NT2/D1 (cell line): ENCODE results near the gene ABI3.

ENCODE experiments used
- SUZ12 ChIP-seq: IDR thresholded peaks from 2 replicates; pipeline ENCODE4 v1.6.1; 2011; ENCODE audit not compliant: insufficient read length, insufficient read depth; ENCODE audit errors: extremely low read depth
- YY1 ChIP-seq: IDR thresholded peaks from 2 replicates; pipeline ENCODE4 v1.6.1; 2011; ENCODE audit not compliant: insufficient read length, insufficient read depth
- ZNF274 ChIP-seq: IDR thresholded peaks from 2 replicates; pipeline ENCODE4 v1.6.1; 2011; ENCODE audit warnings: mild to moderate bottlenecking, low read depth, low read length

DNA sequence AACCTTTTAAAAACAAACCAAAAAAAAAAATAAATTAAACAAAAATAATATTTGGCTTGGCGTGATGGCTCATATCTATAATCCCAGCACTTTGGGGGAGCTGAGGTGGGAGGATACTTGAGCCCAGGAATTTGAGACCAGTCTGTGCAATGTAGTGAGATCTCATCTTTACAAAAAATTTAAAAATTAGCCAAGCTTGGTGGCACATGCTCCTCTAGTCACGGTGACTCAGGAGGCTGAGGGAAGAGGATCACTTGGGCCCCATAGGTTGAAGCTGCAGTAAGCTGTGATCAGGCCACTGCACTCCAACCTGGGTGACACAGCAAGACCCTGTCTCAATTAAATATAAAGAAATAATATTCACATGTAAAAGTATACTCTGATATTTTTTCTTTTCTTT is 12.3 kb upstream of the ABI3 start:
- TF ChIP-seq YY1 (no peak), ZNF274 (no peak), SUZ12 (no peak)
